K562 (cell line): Measurements from ENCODE around the gene LTBP1. TPM values are rescaled to one million over a fixed set of nuclear protein-coding genes. Genes with fewer than 3 reads are reported as not detected.

ENCODE experiments used
- ATAC-seq: fragments of 200-7000 bp; cut with Tn5 transposase; 3 replicates; pipeline ENCODE4 v1.9.1; 2020; ENCODE audit warnings: moderate library complexity
- BruUV-seq: library from RNA; stranded (reverse); fragments of 400-500 nt; replicated peaks from 2 replicates; lab custom pipeline; 2021; lab: Mats Ljungman, UMichigan
- CTCF ChIA-PET: fragments of 300-600 bp; formaldehyde crosslinking; extraction: SDS; loops from one replicate; lab custom pipeline; 2021; ENCODE audit warnings: low intra/inter-chr PET ratio; lab: Yijun Ruan, JAX
- POLR2A ChIA-PET: fragments of 300-600, 350-650 bp; sonication (Branson Sonifier 250); formaldehyde crosslinking; extraction: SDS; loops from one replicate; lab custom pipeline; 2021; ENCODE audit warnings: antibody characterized with exemption, inconsistent platforms; lab: Yijun Ruan, JAX
- DNase-seq, 4 experiments: peaks; one replicate each; pipeline versions ENCODE4 v3.0.0 to v3.0.0-alpha.2; 2011 to 2018; ENCODE audit warnings: low spot score in 3 of 4, mixed read lengths in 3 of 4; ENCODE audit errors: extremely low read depth in 1 of 4
- FAIRE-seq: peaks from 2 replicates; lab custom pipeline; 2011; peaks lifted over from hg19 to GRCh38; lab: Jason Lieb, UNC
- H2AFZ ChIP-seq: 2 replicates; pipeline ENCODE4 v1.6.0; 2011; ENCODE audit warnings: low read depth, low read length, control low read depth, inconsistent platforms
- H3K27ac ChIP-seq: fragments of 200-600 bp; 3 replicates; pipeline ENCODE4 v1.8.0; 2011; ENCODE audit warnings: low read depth, mild to moderate bottlenecking, control low read depth, inconsistent platforms, low read length, moderate library complexity, mixed read lengths; ENCODE audit errors: extremely low read depth
- H3K27me3 ChIP-seq, 2 experiments: fragments of 300-600 bp in 1 of 2; 2 replicates in 1 of 2; 3 replicates in 1 of 2; pipeline versions ENCODE4 v1.6.0 to v1.8.0; 2011; ENCODE audit warnings: inconsistent platforms in 2 of 2, low read length in 2 of 2, mild to moderate bottlenecking in 1 of 2, mixed read lengths in 1 of 2, moderate library complexity in 1 of 2; ENCODE audit not compliant: control insufficient read depth in 2 of 2, insufficient read depth in 2 of 2
- H3K36me3 ChIP-seq: fragments of 300-600 bp; 3 replicates; pipeline ENCODE4 v1.8.0; 2011; ENCODE audit warnings: mild to moderate bottlenecking, low read length, inconsistent platforms; ENCODE audit not compliant: control insufficient read depth, insufficient read depth
- H3K4me1 ChIP-seq, 2 experiments: fragments of 200-600 bp in 1 of 2; replicated peaks in 1 of 2; 2 replicates in 1 of 2; 3 replicates in 1 of 2; pipeline versions ENCODE4 v1.5.1 to v1.8.0; 2011; ENCODE audit warnings: inconsistent platforms in 2 of 2, low read length in 2 of 2, mild to moderate bottlenecking in 1 of 2, mixed read lengths in 1 of 2, moderate library complexity in 1 of 2; ENCODE audit not compliant: control insufficient read depth in 2 of 2, insufficient read depth in 2 of 2
- H3K4me2 ChIP-seq: 2 replicates; pipeline ENCODE4 v1.6.1; 2011; ENCODE audit warnings: low read length, control low read depth, inconsistent platforms, mixed read lengths; ENCODE audit not compliant: insufficient read depth
- H3K4me3 ChIP-seq: fragments of 200-600 bp; sonication (generic), shearing (Covaris generic); 2 replicates; pipeline ENCODE4 v1.5.1; 2016; ENCODE audit warnings: control low read depth, inconsistent platforms
- H3K79me2 ChIP-seq: fragments of 200-600 bp; 3 replicates; pipeline ENCODE4 v1.8.0; 2011; ENCODE audit warnings: low read length, inconsistent platforms; ENCODE audit not compliant: control insufficient read depth, insufficient read depth
- H3K9ac ChIP-seq, 2 experiments: 2 replicates each; pipeline versions ENCODE4 v1.6.0 to v1.6.1; 2011; ENCODE audit warnings: low read depth in 2 of 2, low read length in 2 of 2, control low read depth in 1 of 2, inconsistent platforms in 1 of 2, mild to moderate bottlenecking in 1 of 2, mixed read lengths in 1 of 2; ENCODE audit not compliant: insufficient read depth in 1 of 2
- H3K9me1 ChIP-seq: one replicate; pipeline ENCODE4 v1.6.0; 2011; ENCODE audit warnings: inconsistent platforms, mild to moderate bottlenecking, low read length, moderate library complexity; ENCODE audit not compliant: control insufficient read depth, insufficient read depth
- H3K9me3 ChIP-seq: replicated peaks from 2 replicates; pipeline ENCODE4 v1.5.1; 2011; ENCODE audit warnings: low read depth, low read length, inconsistent platforms; ENCODE audit not compliant: control insufficient read depth, insufficient read depth
- H4K20me1 ChIP-seq: replicated peaks from 2 replicates; pipeline ENCODE4 v1.6.1; 2011; ENCODE audit warnings: low read length, inconsistent platforms, mixed read lengths; ENCODE audit not compliant: control insufficient read depth, insufficient read depth
- ARID1B ChIP-seq: fragments of 450-650 bp; IDR thresholded peaks from 2 replicates; pipeline ENCODE4 v1.6.1; 2016; ENCODE audit warnings: antibody characterized with exemption, mild to moderate bottlenecking, inconsistent platforms
- ASH1L ChIP-seq: fragments of 450-650 bp; IDR thresholded peaks from 2 replicates; pipeline ENCODE4 v1.6.1; 2018; ENCODE audit warnings: borderline replicate concordance, mild to moderate bottlenecking, low read depth; ENCODE audit not compliant: partially characterized antibody
- DEAF1 ChIP-seq: fragments of 450-650 bp; formaldehyde crosslinking; IDR thresholded peaks from 2 replicates; pipeline ENCODE4 v1.4.0; 2020; ENCODE audit warnings: mild to moderate bottlenecking, moderate library complexity
- EP400 ChIP-seq: fragments of 450-650 bp; IDR thresholded peaks from 2 replicates; pipeline ENCODE4 v1.6.1; 2017; ENCODE audit warnings: antibody characterized with exemption, mild to moderate bottlenecking, moderate library complexity
- ESRRA ChIP-seq: fragments of 450-650 bp; IDR thresholded peaks from 2 replicates; pipeline ENCODE4 v1.6.1; 2014; ENCODE audit warnings: low read depth, mild to moderate bottlenecking, moderate library complexity, borderline replicate concordance
- FOXA1 ChIP-seq: fragments of 450-650 bp; IDR thresholded peaks from 2 replicates; pipeline ENCODE4 v1.6.1; 2016; ENCODE audit warnings: mild to moderate bottlenecking, borderline replicate concordance
- HDGF ChIP-seq: fragments of 450-650 bp; IDR thresholded peaks from 2 replicates; pipeline ENCODE4 v1.6.1; 2016
- NR3C1 ChIP-seq: sonication (generic); formaldehyde crosslinking; IDR thresholded peaks from 2 replicates; pipeline ENCODE4 v1.8.1; 2022; ENCODE audit warnings: missing genetic modification reagents
- PRDM10 ChIP-seq: fragments of 450-650 bp; IDR thresholded peaks from 2 replicates; pipeline ENCODE4 v1.6.1; 2018; ENCODE audit not compliant: partially characterized antibody
- PTRF ChIP-seq: fragments of 450-650 bp; IDR thresholded peaks from 2 replicates; pipeline ENCODE4 v1.6.1; 2016; ENCODE audit warnings: mild to moderate bottlenecking, missing genetic modification characterization, missing compliant biosample characterization
- USF1 ChIP-seq: sonication (generic); formaldehyde crosslinking; IDR thresholded peaks from 2 replicates; pipeline ENCODE4 v1.9.0; 2022; ENCODE audit warnings: mild to moderate bottlenecking, missing genetic modification reagents
- ZNF3 ChIP-seq: fragments of 250-450 bp; sonication (Bioruptor Pico); IDR thresholded peaks from 2 replicates; pipeline ENCODE4 v1.5.0; 2021; ENCODE audit warnings: mild to moderate bottlenecking, moderate library complexity
- ZNF436 ChIP-seq: fragments of 250-450, 450-650 bp; sonication (Bioruptor Pico); formaldehyde crosslinking; IDR thresholded peaks from 2 replicates; pipeline ENCODE4 v1.7.0; 2020; ENCODE audit warnings: mild to moderate bottlenecking
- ZNF668 ChIP-seq: fragments of 250-450 bp; sonication (Bioruptor Pico); IDR thresholded peaks from 2 replicates; pipeline ENCODE4 v1.8.0; 2022; ENCODE audit warnings: mild to moderate bottlenecking, inconsistent platforms
- WGBS: fragments of 100-300 bp; shearing (Covaris generic); methylation state at CpG from one replicate; pipeline ENCODE4 v1.1.6; 2016; ENCODE audit warnings: low coverage, mixed read lengths; ENCODE audit not compliant: insufficient coverage; ENCODE audit errors: missing lambda C conversion rate; 5-methylcytosine and 5-hydroxymethylcytosine counted together
- in situ Hi-C: fragments of 300-500 bp; cut with MboI; formaldehyde crosslinking; loops from 4 replicates; pipeline ENCODE4 v1.15.0; 2018; ENCODE audit warnings: inconsistent platforms, mixed read lengths
- intact Hi-C: fragments of 100-400 bp; cut with micrococcal nuclease; formaldehyde crosslinking; loops from 2 replicates; pipeline ENCODE4 v1.14.2; 2022
- polyA plus RNA-seq, 8 experiments: library from polyadenylated mRNA; depleted of rRNA in 4 of 8; stranded (reverse) in 5 of 8; unstranded in 3 of 8; fragments of >200 nt; fragmentation: Nextera tagmentation in 2 of 8; fragmentation: Illumina TruSeq in 1 of 8; extraction: Ambion mirVana in 2 of 8; extraction: Trizol in 1 of 8; gene quantifications; 2 replicates each; pipeline versions ENCODE4 v1.2.1 to v1.2.3, GENCODE V29; 2011 to 2014; ENCODE audit warnings: inconsistent platforms in 1 of 8, missing spikeins in 1 of 8
- total RNA-seq, 7 experiments: library from RNA; depleted of rRNA in 6 of 7; stranded (reverse); fragments of >200 nt in 6 of 7; fragmentation: Illumina TruSeq in 2 of 7; extraction: Trizol in 2 of 7; gene quantifications; 2 replicates each; pipeline versions ENCODE4 v1.2.1 to v1.2.3, GENCODE V29; 2011 to 2021; ENCODE audit warnings: low replicate concordance in 1 of 7
- TF ChIP-seq, protein P1 (sequence below): fragments of 250-450 bp; sonication (Bioruptor Pico); IDR thresholded peaks from 2 replicates; pipeline ENCODE4 v1.8.0; 2022; ENCODE audit warnings: inconsistent platforms

The LTBP1 gene
- total and polyA plus RNA-seq, 9 of the 15 experiments (the other 6 are each of a cell fraction or from before 2014, with no cell fraction given) = 3.6 to 16.4 (median 8.5) TPM

- in situ Hi-C loops = no loop called here
- Histone ChIP-seq H4K20me1 (no peaks in the 10 kb centered on the region), H3K4me3 (no peak overlapping the region), H3K36me3 (no peaks in the 10 kb centered on the region), H3K9ac (no peak overlapping the region), H3K4me2 (no peak overlapping the region), H3K9me3 (no peaks in the 10 kb centered on the region), H3K27ac (no peak overlapping the region), H2AFZ (no peak overlapping the region), H3K9me1 (no peaks in the 10 kb centered on the region), H3K27me3 (peaks cover 0 to 8% of the 10 kb centered on the region in 2 experiments; a peak in 1 of 5 replicates), H3K4me1 (no peaks in the 10 kb centered on the region; a peak in 1 of 5 replicates), H3K79me2 (no peaks in the 10 kb centered on the region)
- DNase-seq (no peak), FAIRE-seq (no peak), ATAC-seq (no peak)
- intact Hi-C loops = loop anchor here (5.0 kb wide), 1 partner anchor 229 kb away; no protein-coding TSS in a partner anchor
- 40% methylated on average over 3 of the region's 3 CpGs for WGBS
- POLR2A ChIA-PET = interaction anchor here (0.7 to 2.0 kb wide), 4 partner anchors 9 to 16 kb away, joined by 3 to 8 read pairs (median 6); no protein-coding TSS in a partner anchor
- BruUV-seq = no TSS peak
- CTCF ChIA-PET = no interaction called here
- no peak for TF ChIP-seq ESRRA
- no peak for TF ChIP-seq USF1 (CRISPR knock-in tag)
- no peak for TF ChIP-seq ARID1B
- TF ChIP-seq NR3C1 (CRISPR knock-in tag) = no peak
- TF ChIP-seq HDGF = no peak
- TF ChIP-seq EP400 = no peak
- no peak for TF ChIP-seq PTRF (tag)
- no peak for TF ChIP-seq FOXA1
- TF ChIP-seq ZNF436 = no peak
- TF ChIP-seq ZNF3 = no peak
- no peak for TF ChIP-seq ZNF668 (CRISPR knock-in tag)
- no peak for TF ChIP-seq DEAF1 (CRISPR knock-in tag)
- TF ChIP-seq, protein P1, sequence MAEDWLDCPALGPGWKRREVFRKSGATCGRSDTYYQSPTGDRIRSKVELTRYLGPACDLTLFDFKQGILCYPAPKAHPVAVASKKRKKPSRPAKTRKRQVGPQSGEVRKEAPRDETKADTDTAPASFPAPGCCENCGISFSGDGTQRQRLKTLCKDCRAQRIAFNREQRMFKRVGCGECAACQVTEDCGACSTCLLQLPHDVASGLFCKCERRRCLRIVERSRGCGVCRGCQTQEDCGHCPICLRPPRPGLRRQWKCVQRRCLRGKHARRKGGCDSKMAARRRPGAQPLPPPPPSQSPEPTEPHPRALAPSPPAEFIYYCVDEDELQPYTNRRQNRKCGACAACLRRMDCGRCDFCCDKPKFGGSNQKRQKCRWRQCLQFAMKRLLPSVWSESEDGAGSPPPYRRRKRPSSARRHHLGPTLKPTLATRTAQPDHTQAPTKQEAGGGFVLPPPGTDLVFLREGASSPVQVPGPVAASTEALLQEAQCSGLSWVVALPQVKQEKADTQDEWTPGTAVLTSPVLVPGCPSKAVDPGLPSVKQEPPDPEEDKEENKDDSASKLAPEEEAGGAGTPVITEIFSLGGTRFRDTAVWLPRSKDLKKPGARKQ (CRISPR knock-in tag) = no peak
- no peak for TF ChIP-seq ASH1L
- TF ChIP-seq PRDM10 = no peak
These were observed 96.1 kb downstream of the LTBP1 start for GRCh38 chr2:33042819-33043218.
